GM19438 (cell line): ENCODE data around the gene PEX14.

Experiments used
- ATAC-seq: cut with Tn5 transposase; IDR thresholded peaks from one replicate; pipeline ENCODE4 v1.9.1; 2021; ENCODE audit warnings: low read depth; ENCODE audit not compliant: unreplicated experiment

The PEX14 gene

DNA sequence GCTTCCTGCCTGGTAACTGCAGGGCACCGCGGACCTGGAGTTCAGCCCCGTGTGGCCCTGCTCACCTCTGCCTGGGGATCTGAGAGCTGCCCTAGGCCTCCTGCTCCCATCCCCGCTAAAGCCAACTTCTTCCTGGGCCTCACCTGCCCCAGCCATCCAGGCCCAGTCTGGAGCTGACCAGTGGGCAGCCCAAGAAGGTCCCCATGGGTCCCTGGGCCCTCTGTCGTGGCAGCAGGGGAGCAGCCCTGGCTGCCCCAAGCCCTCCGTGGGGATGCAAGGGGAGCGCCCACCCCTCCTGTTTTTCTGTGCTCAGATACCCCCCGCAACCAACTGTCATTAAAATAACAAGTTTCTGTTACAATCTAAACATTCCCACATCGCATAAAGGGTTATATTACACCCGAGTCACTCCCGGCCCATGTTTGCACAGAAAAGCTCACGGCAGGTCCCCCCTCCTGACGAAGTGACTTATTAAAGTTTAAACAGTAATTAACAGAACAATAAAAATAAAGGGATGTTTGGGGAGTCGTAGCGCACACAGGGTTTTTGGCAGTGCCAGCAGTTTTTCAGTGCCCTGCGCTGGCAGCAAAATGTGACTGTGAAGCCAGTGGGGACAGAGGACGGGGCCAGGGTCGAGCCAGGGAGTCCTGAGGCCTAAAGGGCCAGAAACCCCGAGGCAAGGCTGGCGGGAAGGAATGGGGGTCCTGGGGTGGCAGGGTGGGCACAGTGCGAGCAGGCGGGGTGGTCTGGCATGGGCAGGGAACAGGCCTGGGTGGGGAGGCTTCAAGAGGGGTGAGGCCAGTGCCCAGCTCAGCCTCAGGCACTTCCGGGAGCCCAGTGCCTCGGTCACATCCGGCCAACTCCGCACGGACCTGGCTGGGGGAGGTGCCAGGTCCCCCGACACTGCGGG is 200.2 kb downstream of the PEX14 start:
- no peak for ATAC-seq

DNA sequence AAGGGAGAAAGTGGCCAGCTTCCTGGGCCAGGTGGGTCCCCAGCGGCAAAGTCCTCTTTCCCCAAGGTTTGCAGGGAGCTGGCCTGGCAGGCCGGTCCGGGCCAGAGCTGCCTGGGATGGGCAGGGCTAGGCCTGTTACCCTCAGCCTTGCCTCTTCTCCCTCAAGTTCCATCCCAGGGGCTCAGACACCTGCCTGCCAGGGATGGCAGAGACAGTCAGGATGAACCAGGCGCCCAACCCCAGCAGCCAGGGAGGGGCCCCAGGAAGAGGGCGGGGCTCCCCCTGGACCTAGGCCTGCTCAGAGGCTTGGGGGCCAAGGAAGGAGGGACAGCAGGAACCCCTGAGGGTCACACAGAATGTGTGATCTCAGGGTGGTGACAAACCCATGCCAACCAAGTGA is 201.1 kb downstream of the PEX14 start:
- no peak for ATAC-seq

DNA sequence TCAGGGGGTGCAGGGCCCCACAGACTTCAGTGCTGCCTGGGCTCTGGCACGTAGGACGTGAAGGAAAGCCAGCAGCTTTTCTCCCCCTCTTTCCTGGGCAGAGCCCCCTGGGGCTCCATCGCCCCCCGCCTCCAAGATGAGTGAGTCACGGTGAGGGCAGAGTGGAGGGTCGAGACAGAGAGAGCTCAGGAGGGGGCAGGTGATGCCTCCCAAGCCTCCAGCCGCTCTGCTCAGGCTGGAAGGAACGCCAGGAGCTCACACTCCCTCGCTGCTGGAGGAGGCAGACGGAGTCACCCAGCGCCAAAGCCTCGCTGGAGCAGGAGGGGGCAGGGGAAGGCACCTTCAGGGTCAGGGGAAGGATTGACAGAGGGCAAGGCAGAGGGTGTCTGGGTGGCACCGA is 202.2 kb downstream of the PEX14 start:
- ATAC-seq: no peak

DNA sequence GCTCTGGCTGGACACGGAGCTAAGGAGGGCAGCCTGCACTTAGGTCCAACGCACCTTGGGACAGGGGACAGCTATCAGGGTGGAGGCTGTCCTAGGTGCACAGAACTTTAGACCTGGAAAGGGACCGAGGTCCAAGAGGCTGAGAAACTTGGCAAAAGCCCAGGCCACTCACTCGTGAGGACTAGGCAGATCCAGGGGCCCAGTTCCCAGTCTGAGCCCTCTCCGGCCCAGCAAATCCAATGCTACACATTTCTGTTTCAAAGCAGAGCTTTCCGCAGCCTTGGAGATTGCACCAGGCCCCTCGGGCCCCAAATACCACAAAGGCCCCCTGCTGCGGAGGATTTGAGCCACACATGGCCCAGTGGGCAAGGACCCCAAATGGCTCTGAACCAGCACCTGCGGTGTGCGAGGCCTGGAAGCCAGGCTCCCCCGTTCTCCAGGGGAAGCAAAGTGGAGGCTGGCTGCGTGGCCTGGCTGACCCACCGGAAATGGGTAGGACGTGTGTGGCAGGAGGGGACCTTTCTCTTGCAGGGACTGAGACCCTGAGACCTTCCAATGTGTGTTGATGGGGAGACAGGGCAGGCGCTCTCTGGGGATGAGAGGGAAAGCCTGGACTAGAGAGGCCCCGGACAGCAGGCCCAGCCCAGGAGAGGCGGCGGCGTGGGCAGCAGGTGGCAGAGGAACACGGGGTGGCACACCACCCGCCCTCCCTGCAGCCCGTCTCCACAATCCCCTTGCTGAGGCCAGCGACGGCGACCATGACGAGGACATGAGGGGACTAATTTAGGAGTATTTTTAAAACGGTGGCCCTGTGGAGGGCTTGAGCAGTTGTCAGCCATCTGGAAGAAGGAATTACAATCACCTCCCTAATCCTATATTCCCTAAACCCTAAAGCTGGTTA is 203.0 kb downstream of the PEX14 start:
- ATAC-seq: no peak

DNA sequence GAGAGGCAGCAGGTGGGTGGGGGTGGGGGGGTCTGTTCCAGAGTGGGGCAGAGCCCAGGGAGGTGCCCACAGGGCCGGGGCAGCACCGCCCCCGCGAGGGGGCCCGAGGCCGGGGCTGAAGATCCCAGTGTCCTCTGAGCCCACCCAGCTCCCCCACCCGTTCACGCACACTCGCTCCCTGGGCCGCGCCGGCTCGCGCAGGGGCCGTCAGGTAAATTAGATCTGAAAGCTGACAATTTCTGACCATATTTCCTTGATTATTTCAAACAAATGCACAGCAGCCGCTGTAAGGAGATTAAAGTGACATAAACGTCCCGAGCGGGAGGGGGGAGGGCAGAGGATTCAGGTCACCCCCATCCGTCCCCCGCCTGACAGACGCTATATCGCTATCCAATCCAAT is 203.7 kb downstream of the PEX14 start:
- no peak for ATAC-seq

DNA sequence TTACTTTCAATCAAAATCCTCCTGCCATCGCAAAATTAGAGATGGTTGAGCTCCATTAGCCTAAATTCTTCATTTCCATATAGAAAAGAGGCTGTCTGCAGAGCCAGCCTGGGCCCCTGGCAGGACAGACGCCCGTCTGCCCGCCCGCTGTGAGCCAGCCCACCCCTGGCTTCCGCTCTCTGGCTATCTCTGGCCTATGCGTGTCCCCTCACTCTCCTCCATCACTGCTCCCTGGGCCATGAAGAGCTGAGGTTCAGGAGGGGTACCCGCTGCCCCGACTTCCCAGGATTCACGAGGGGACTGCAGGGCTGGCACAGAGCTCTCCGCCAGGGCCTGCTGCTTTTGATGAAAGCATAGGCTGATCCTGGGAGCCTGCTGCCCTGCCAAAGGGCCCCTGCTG is 204.1 kb downstream of the PEX14 start:
- ATAC-seq: no peak

DNA sequence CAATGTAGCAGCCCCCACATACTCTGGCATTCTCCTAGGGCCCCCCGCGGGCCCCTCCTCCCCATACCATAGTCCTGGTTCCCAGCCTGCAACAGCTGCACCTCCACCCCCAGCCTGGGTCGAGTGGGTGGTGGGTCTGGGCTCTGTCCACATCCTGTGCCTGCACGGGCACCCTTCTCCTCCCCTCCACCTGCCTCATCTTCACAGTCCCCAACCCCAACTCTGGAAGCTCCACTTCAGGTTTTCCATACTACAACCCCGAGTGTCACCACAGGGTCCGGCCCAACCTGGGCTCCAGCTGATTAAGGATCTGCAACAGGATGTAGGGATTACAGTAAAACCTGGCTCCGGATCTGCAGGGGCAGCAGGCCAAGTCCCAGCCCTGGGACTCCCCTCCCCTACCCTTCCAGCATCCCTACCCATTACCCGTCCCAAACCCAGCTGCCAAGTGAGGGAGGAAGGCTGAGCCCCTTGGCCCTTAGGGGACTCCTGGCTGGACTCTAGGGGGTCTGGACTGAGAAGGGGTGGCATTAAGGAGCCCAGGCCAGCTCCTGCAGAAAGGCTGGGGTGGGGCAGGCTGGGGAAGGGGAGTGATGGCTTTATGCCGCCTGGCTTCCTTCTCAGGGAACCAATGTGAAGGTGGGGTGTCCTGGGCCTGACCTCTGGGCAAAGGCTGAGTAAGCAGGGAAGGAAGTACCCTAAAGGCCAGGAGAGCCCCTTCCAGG is 204.9 kb downstream of the PEX14 start:
- ATAC-seq: no peak
